GM18858 (cell line): Measurements from ENCODE around the gene EHF.
"Not testable (repeated sequence)": the region's sequence is repeated elsewhere in the genome, so short reads cannot be mapped to it uniquely, and the experiment has no call there.

Experiments used
- ATAC-seq: cut with Tn5 transposase; IDR thresholded peaks from one replicate; pipeline ENCODE4 v1.9.1; 2021; ENCODE audit not compliant: unreplicated experiment

The EHF gene

GRCh38 chr11:34620820-34621792 is at the start of gene EHF:
Gene EHF (plus strand): TSS chr11:34621093. CDS start chr11:34642631, 21,538 bp downstream.
- ATAC-seq: no peak

GRCh38 chr11:34573537-34573936 is 47.4 kb upstream of the EHF start:
- no peak for ATAC-seq

- ATAC-seq: no peak
Observed at GRCh38 chr11:34575261-34575660, 45.6 kb upstream of the EHF start.

- no peak for ATAC-seq
Observed at GRCh38 chr11:34575671-34576070, 45.2 kb upstream of the EHF start.

GRCh38 chr11:34576331-34576730 is 44.6 kb upstream of the EHF start:
- ATAC-seq: no peak

GRCh38 chr11:34583818-34584217 is 37.1 kb upstream of the EHF start:
- no peak for ATAC-seq

GRCh38 chr11:34585304-34585734 is 35.6 kb upstream of the EHF start:
- ATAC-seq: no peak

- ATAC-seq: no peak
Observed at GRCh38 chr11:34585735-34586487, 35.0 kb upstream of the EHF start.

GRCh38 chr11:34586488-34587281 is 34.2 kb upstream of the EHF start:
- ATAC-seq: no peak

GRCh38 chr11:34587282-34587677 is 33.6 kb upstream of the EHF start:
- no peak for ATAC-seq

GRCh38 chr11:34588023-34588422 is 32.9 kb upstream of the EHF start:
- ATAC-seq: no peak

- no peak for ATAC-seq
Observed at GRCh38 chr11:34588701-34589100, 32.2 kb upstream of the EHF start.

GRCh38 chr11:34589177-34589576 is 31.7 kb upstream of the EHF start:
- ATAC-seq: not testable (repeated sequence)

- ATAC-seq: no peak
Observed at GRCh38 chr11:34593085-34593484, 27.8 kb upstream of the EHF start.

GRCh38 chr11:34594603-34595002 is 26.3 kb upstream of the EHF start:
- ATAC-seq: no peak

- no peak for ATAC-seq
Observed at GRCh38 chr11:34595391-34595790, 25.5 kb upstream of the EHF start.

GRCh38 chr11:34595960-34596644 is 24.8 kb upstream of the EHF start:
- no peak for ATAC-seq

- ATAC-seq: no peak
Observed at GRCh38 chr11:34599406-34599945, 21.4 kb upstream of the EHF start.

- ATAC-seq: no peak
Observed at GRCh38 chr11:34600339-34601084, 20.4 kb upstream of the EHF start.

- ATAC-seq: no peak
Observed at GRCh38 chr11:34601085-34601444, 19.8 kb upstream of the EHF start.
